Femur (tissue), 1 donor: ENCODE results near the gene ARMH1.
"Not testable (repeated sequence)": the region's sequence is repeated elsewhere in the genome, so short reads cannot be mapped to it uniquely, and the experiment has no call there.

Experiments used
- DNase-seq: peaks from one replicate; pipeline ENCODE4 v3.0.0-alpha.2; 2017

Gene ARMH1

DNA sequence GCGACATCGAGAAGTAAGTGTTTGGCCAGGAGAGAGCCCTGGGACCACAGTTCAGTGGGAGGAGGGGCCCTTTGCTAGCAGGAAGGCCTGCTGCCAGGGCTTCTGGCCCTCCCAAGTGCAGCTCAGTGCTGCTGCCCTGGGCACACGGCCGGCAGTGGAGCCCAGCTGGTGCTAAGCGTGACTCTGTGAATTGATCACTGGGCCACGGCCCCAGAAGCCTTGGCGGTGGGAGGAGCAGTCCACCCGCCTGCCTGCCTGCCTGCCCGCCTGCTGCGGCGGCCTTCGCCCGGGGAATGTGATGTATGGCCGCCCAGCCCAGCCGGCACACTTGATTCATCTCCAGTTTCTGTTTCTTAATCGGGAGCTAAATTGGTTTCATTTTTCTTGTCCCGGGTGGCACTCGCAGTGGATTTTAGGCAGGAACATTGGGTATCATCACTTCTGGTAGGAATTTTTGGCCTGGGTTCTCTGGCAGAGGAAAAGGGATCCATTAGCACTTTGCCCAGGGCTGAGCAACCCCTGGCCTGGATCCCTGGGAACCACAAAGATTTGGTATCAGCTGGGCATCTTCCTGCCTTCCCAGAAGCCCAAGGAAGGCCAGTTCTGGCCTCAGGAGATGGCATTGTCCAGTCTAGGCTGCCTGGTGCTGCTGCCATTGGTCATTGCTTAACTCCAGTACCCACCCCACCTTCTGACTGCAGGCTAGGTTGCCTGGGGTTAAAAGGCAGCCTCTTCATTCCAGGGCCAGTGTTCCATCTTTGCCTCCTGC lies 28.9 kb upstream of the ARMH1 start:
- peak; percentile 82 for DNase-seq

DNA sequence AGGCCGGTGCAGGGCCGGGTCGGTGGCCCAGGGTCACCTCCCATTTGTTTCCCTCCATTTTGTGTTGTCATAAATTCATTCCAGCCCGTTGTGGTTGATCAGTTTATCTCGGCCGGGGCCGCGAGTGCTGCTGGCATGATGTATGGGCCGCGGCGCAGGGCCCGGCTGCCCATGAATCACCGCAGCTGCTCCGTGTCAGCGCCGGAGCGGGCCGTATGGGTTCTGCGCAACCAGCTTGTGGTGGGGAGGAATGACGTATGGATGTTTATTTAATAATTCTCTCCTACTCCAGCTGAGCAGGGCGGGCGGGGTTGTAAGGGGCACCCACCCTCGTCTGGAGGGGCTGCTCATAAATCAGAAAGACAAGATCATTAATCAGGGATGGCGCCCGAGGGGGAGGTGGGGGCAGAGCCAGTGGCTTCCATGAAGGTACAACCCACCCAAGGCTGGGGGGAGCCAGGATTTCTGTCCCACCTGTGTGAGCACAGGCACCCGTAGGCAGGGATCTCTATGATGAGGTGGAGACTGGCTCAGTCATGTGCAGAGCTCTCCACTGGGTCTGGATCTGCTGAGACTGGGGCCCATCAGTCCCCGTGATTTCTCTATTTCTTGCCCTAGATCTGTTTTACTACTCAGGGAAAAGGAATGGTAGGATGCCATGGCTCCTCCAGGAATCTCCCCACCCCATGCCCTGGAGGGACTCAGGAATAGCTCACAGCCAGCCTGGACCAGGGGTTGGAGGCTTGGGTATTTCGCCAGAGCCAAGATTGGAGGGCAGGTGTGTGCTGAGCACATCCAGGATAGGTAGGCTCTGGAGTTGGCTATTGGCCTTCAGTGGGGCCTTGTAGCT lies 28.0 kb upstream of the ARMH1 start:
- DNase-seq: peak; percentile 40

DNA sequence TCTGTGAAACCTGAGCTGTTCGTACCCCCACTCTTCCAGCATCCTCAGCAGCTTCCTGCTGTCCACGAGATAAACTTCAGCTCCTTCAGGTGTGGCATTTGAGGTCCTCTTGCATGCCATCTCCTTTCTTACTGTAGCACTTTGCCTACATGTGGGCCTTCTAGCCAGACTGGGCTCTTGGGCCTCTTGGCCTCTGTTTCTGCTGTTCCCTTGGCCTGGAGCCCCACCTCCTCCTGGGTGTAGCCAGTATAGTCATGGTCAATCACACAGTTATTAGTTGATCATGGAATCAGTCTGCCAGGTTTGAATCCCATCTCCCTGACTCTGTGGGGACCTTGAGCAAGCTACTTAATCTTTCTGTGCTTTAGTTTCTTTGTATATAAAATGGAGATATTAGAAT lies 26.6 kb upstream of the ARMH1 start:
- no peak for DNase-seq

DNA sequence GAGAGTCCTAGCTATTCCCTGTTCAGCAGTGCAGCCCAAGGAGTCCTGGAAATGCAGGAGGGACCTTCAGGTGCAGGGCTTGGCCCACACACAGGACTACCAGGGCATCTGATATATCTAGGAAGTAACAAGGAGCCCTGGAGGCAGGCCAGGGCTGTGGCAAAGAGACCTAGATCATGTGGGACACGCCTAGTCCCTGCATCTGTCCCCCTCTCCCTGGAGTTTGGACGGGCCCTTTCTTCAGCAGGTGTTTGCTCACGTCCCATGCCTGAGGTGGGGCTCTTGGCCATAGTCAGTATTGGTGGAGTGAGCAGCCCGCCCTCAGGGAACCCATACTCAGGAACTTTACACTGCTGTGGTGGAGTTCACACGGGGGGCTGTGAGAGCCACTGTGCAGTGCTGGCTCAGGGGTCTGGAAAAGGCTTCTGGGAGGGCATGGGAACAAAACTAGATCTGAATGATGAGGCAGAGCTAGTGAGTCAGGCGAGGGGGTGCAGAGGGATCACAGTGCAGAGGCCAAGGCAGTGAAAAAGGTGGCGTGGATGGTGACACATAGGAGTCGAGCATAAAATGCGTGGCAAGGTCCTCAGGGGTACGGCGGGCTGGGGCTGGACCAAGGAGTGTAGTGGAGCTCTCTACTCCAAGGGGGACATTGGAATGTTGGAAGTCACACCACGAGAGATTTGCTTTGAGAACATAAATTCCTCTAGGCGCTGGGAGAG lies 25.8 kb upstream of the ARMH1 start:
- no peak for DNase-seq

DNA sequence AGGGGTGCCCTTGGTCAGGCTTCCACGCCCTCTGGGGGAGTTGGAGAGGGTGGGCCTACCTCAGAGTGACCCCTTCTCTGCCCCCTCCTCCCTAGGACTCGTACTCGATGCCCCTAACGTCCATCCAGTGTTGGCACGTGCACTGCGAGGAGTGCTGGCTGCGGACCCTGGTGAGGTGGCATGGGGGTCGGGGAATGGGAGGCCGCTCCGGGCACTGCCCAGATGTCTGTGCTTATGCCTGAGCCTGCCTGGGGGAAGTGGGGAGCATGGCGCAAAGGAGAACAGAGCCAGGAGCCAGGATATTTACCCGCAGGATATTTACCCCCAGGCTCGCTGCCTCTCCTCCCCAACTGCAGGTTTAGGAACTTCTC lies 24.7 kb upstream of the ARMH1 start:
- DNase-seq: no peak

DNA sequence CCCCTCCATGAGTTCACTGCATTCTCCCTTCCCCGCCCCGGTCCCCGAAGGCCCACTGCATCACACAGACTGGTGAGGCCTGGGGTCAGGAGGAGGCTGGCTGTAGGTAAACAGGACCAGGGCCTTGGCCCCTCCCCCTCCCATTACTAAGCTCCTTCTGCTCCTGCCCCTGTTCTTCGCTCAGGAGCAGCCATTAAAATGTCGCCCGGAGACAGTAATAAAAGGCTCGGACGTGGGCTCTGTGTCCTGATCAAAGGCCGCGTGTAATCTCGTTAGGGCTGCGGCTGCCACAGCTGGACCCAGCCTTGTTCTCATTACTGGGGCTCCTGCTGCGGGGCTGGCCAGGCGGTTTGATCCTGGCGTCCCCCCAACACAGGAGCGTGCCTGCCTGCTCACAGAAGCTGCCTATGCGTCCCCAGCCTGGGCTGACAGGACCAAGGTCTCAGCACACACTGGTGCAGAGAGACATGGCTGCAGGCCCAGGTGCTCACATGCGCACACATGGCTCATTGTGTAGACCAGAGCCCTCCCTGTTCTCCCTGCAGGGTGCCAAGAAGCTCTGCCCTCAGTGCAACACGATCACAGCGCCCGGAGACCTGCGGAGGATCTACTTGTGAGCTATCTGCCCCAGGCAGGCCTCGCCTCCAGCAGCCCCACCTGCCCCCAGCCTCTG lies 24.2 kb upstream of the ARMH1 start:
- DNase-seq: no peak

DNA sequence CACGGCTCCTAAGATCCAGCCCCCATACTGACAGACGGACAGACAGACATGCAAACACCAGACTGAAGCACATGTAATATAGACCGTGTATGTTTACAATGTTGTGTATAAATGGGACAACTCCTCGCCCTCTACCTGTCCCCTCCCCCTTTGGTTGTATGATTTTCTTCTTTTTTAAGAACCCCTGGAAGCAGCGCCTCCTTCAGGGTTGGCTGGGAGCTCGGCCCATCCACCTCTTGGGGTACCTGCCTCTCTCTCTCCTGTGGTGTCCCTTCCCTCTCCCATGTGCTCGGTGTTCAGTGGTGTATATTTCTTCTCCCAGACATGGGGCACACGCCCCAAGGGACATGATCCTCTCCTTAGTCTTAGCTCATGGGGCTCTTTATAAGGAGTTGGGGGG lies 23.4 kb upstream of the ARMH1 start:
- no peak for DNase-seq

DNA sequence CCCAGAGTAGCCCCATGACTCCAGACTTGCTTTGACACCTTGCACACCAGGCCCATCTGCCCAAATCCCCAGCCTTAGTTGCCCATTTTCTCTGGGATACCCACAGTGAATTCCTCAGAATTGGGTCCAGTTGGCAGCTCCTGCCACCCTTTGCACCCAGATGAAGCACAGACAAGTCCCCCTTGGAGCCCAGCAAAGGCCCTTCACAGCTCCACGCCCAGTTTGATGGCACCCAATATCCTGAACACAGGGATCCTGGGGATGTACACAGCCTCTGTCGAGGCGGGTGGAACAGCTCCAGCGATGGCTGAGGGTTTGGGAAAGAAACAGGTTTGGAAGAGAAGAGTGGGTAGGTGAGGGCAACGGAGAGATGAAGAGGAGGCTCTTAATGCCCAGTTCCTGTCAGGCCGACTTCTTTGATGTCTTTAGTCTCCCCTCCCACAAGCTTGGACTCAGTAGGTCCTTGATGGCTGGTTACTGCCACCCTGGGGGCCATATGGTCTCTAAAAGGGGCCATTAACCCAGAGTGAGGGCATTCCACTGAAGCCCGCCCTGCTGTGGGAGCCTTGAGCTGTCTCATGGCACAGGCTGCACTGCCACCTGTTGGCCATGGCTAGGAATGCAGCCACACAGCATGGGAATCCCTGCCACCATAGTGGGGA lies 21.9 kb upstream of the ARMH1 start:
- peak; percentile 83 for DNase-seq

DNA sequence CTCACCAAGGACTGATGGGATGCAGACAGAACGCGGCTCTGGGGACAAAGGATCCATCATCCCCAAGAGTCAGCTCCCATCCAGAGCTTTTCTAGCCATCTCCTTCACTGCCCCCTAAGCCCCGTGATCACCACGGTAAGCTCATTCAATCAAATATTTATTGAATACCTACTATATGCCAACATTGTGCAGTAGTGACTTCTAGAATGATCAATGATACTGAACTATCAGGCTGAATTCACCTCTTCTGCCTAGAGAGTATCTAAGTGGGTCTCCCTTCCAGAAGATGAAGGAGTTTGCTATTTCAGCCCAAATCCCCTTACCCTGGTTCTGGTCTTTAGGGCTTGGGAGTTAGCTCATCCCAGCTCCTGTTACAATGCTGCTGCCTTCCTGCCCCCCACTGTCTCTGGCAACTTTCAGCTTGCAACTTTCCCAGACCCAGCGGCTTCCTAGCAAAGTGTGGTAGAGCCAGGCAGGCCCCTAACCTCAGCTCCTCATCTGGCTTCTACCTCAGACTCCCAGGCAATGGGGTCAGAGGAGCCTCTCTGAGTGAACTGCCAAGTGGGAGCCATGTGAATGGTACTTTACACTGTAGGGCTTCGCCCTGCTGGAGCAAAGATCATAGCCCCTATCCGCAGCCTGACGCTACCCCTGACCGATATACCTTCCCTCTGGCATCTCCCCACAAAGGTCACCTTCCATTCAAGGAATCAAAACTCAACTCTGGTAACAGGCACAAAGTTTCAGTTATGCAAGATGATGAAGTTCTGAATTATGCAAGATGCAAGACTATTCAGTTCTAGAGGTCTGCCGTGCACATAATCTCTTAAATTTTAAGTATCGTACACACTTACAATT lies 21.2 kb upstream of the ARMH1 start:
- no peak for DNase-seq

DNA sequence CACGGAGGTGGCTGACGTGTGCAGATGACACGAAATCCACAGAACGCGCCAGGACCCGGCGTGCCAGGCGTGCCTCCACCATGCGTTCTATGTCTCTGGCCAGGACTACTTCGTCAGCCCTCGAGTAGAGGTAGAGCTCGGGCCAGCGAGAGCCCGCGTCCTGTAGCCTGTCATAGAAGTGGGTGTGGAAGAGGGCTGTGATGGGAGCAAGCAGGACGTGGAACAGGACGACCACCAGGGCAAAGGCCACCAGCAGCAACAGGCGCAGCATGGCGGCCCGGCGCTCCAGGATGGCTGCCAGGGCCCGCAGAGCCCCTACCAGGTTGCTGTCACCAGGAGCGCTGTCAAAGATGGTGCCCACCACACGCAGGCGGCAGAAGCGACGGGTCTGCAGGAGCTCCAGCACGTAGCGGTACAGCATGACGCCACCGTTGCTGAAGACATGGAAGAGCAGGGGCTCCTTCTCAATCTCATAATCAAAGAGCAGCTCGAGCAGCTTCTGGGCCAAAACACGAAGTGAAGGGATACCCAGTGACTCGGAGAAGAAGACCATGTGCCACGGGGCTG lies 19.8 kb upstream of the ARMH1 start:
- DNase-seq: no peak

DNA sequence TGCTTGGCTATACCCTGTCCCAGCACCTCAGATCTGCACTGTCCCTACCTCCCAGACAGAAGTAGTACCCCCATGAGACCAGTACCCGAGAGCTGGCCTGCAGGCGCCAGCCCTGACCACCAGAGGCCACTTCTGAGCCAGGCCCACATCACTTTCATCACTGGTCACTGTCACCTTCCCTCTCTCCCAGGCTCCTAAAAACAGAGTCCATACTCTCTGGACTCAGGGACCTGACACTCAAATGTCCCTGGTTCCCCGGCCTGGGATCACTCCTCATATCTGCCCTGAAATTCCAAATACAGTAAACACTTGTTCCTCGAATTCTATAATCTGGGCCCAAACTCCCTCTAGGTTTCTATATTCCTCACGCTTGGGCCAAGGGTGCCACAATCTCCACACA lies 18.9 kb upstream of the ARMH1 start:
- DNase-seq: no peak

DNA sequence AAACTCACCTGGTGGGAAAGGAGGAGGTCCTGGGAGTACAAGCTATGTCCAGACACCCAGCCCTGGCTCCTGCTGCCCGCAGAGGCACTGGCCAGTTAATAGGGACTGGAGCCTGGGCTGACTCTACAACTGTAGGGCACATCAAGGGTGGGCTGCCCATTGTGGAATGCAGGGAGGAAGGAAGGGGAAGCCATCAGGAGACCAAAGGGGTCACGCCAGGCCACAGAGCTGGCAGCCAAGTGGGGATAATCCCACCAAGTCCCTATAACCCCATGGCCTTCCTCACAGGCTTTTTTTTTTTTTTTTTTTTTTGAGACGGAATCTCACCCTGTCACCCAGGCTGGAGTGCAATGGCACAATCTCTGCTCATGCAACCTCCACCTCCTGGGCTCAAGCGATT lies 14.9 kb upstream of the ARMH1 start:
- DNase-seq: no peak

DNA sequence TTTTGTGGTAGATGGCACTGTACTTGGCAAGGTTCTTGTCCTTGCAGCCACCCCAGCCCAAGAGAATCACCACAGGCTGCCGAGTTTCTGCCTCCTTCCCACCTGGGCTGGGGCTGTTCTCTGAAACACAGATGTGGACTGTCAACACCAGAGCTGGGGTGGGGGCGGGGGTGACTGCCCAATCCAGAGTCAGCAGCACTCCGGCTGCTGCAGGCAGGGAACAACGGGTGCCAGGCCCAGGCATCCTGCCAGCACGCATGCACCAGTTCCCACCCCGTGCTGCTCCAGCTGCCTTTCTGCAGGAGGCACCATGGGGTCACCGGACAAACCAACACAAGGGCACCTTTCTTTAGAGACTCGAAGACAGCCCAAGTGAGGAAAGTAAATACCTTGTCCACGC lies 14.3 kb upstream of the ARMH1 start:
- DNase-seq: peak; percentile 80

DNA sequence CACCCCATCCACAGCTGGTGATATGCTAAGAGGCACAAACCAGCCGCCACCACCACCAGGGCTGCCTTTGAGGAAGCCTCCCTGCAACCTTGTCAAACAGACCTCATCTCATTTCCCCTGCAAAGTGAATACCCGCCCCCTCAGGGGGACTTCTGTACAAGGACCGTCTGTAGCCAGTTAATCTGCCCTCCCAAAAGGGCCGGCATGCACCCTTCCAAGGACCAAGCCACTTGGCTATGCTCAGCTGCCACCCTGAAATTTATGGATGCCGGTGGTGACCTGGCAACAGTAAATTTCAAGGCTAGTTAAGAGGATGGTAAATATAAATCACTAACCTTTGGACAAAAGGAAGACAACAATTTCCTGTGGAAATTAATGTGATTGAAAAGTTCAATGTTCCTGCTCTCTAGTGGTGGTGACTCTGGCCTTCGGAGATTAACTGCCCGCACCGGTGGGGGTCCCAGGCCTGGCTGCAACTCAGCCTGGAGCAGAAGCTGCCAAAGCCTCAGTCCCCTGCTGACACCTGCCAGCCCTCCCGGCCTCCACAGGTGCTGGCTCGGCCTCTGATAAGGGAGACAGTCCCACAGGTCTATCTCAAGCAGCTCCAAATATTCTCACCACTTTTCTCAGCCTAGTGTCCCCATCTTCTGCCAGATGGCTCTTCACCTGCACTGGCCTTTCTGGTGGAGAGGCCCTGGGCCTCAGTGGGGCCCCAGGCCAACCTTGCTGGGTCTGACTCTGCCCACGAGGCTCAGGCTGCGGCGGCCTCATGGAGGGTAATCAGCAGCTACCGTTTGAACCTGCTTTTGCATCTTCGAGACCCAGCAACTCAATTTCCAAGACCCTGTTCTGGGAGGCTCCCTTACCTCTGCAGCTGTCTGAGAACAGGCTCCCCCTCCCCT lies 12.5 kb upstream of the ARMH1 start:
- no peak for DNase-seq

DNA sequence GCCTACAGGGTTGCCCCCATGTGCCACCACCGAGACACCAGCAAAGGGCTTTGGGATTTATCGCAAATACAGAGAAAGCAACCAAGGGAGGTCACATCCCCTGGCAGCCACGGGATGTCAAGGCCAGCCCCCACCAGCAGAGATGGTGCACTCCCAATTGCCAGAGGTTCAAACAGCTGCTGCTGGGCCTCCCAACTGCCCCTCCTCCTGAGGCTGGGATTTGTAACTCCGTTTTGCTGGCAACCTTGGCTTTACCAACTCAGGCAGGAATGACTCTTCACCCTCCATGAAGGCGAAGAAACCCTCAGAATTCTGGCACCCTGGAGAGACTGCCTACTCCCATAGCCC lies 11.9 kb upstream of the ARMH1 start:
- no peak for DNase-seq

DNA sequence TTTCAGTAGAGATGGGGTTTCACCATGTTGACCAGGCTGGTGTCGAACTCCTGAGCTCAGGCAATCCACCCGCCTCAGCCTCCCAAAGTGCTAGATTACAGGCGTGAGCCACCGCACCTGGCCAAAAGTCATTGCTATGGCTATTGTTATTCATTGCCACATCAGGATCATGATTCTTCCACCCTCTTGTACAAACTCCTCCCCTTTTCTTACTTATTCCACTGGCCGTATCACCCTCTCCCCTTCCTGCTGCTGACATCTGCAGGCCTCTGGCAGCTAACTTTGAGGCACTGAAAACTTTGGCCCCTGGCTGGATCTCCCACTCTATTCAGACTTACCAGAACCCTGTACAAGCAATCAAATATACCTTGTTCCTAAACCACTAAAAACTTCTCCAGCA lies 11.1 kb upstream of the ARMH1 start:
- DNase-seq: no peak

DNA sequence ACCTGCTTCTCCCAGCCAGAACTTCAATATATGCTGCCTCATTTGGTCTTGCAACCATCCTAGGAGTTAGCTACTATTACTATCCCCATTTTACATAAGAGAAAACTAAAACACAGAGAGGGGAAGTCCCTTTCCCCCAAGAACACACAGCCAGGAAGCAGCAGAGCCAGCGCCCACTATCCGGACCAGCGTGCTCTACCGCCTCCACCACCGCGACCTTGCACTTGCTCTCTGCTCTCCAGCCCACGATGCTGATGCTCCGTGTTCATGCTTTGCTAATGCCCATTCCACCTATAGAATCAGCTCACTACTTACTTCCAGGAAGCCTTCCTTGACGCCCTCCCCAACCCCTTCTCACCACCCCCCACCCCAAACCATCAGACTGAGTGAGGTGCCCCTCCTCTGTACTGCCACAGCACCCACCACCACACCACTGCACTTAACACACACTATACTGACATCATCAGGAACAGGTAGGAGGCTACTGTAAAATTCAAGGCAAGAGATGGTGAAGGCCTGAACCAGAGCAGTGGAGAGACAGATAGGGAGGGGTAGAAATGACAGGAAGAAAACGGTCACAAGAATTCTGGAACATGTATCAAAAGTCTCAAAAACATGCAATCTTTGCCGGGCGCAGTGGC lies 9.7 kb upstream of the ARMH1 start:
- no peak for DNase-seq

DNA sequence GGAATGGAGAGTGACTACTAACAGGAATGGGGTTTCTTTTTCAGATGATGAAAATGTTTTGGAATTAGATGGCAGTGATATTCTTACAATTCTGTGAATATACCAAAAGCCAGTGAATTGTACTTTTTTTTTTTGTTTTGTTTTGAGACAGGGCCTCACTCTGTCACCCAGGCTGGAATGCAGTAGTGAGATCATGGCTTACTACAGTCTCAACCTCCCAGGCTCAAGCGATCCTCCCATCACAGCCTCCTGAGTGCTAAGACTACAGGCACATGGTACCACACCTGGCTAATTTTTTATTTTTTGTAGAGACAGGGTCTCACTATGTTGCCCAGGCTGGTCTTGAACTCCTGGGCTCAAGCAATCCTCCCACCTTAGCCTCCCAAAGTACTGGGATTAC lies 7.8 kb upstream of the ARMH1 start:
- not testable (repeated sequence) for DNase-seq

DNA sequence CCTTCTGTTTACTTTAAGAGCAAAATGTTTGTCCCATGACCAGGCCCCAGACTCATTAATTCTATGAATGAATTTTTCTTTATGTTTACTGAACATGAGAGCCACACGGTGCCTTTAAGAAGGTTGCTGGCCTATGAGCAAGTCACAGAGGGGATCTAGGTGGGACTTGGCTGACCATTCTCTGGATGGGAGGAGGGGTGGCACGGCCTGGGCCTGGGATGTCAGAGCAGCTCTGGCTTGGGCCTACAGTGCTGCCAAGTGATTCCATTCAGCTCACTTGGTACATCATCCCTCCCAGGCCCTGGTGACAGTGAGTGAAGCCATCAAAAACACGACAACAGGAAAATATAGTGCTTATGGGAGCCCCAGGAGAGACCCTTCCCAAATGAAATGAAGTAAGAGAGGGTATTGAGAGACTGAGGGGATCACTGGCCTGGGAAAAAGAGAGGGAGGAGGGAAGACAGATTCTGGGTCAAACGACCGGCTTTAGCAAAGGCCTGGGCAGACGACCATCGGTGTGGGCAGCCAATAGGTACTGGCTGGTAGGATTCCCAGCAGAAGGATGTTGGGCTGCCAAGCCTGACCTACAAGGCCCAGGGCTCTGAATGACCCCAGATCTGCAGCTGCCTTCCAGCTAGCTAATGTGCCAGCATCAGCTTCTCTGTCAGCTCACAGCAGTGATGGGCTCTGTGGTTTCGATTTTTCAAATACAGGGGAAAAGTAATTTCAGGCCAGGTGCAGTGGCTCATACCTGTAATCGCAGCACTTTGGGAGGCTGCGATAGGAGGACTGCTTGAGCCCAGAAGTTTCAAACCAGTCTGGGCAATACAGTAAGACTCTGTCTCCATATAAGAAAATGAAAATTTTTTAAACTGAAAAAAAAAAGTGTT lies 3.5 kb upstream of the ARMH1 start:
- DNase-seq: no peak
